GM12878 (cell line): ENCODE data around the gene ANKRD42. TPM values are rescaled to one million over a fixed set of nuclear protein-coding genes. Genes with fewer than 3 reads are reported as not detected.

Experiments
- ATF3 ChIP-seq: IDR thresholded peaks from 2 replicates; pipeline ENCODE4 v1.6.1; 2011; ENCODE audit warnings: low read depth, mild to moderate bottlenecking, low read length, moderate library complexity, borderline replicate concordance; ENCODE audit errors: extremely low read depth
- ATF7 ChIP-seq: fragments of 450-650 bp; IDR thresholded peaks from 2 replicates; pipeline ENCODE4 v1.6.1; 2016; ENCODE audit warnings: low read depth, mild to moderate bottlenecking
- BCL11A ChIP-seq: IDR thresholded peaks from 2 replicates; pipeline ENCODE4 v1.6.1; 2011; ENCODE audit warnings: low read depth, low read length
- CBX5 ChIP-seq: sonication (generic); IDR thresholded peaks from 2 replicates; pipeline ENCODE4 v1.6.1; 2016; ENCODE audit warnings: low read depth, moderate library complexity, mild to moderate bottlenecking, inconsistent platforms
- CEBPB ChIP-seq, 2 experiments: fragments of 150-350 bp in 1 of 2; IDR thresholded peaks; 2 replicates each; pipeline ENCODE4 v1.6.1; 2012 to 2014; ENCODE audit warnings: low read depth in 2 of 2, low read length in 2 of 2, borderline replicate concordance in 1 of 2, inconsistent platforms in 1 of 2
- ESRRA ChIP-seq: IDR thresholded peaks from 2 replicates; pipeline ENCODE4 v1.6.1; 2012; ENCODE audit warnings: mild to moderate bottlenecking, low read length, improper control_type of control experiment
- ETV6 ChIP-seq, 2 experiments: fragments of 450-650 bp in 1 of 2; IDR thresholded peaks in 1 of 2; conservative IDR thresholded peaks in 1 of 2; 2 replicates each; pipeline ENCODE4 v1.6.1; 2014; ENCODE audit warnings: antibody characterized with exemption in 1 of 2, borderline replicate concordance in 1 of 2, low read depth in 1 of 2, mild to moderate bottlenecking in 1 of 2, moderate library complexity in 1 of 2
- FOXM1 ChIP-seq: IDR thresholded peaks from 2 replicates; pipeline ENCODE4 v1.6.1; 2012; ENCODE audit warnings: low read depth, mild to moderate bottlenecking, inconsistent platforms, low read length, moderate library complexity
- IKZF2 ChIP-seq, 2 experiments: fragments of 450-650 bp; IDR thresholded peaks; 2 replicates each; pipeline ENCODE4 v1.6.1; 2017; ENCODE audit warnings: mild to moderate bottlenecking in 2 of 2, moderate library complexity in 2 of 2
- JUND ChIP-seq: IDR thresholded peaks from 2 replicates; pipeline ENCODE4 v1.6.1; 2012; ENCODE audit warnings: low read depth, mild to moderate bottlenecking, low read length, improper control_type of control experiment, moderate library complexity
- KAT2A ChIP-seq: conservative IDR thresholded peaks from 2 replicates; pipeline ENCODE4 v1.6.1; 2011; ENCODE audit warnings: low read depth, low read length; ENCODE audit not compliant: control insufficient read depth
- KLF5 ChIP-seq: fragments of 450-650 bp; IDR thresholded peaks from 2 replicates; pipeline ENCODE4 v1.6.1; 2014; ENCODE audit warnings: mild to moderate bottlenecking; ENCODE audit not compliant: partially characterized antibody
- MTA3 ChIP-seq: IDR thresholded peaks from 2 replicates; pipeline ENCODE4 v1.6.1; 2012; ENCODE audit warnings: low read length, inconsistent platforms, borderline replicate concordance
- NFYB ChIP-seq: IDR thresholded peaks from 2 replicates; pipeline ENCODE4 v1.6.1; 2011; ENCODE audit warnings: low read depth, mild to moderate bottlenecking, low read length, improper control_type of control experiment, moderate library complexity; ENCODE audit not compliant: insufficient read depth
- NR2C1 ChIP-seq: fragments of 450-650 bp; IDR thresholded peaks from 2 replicates; pipeline ENCODE4 v1.6.1; 2017; ENCODE audit warnings: antibody characterized with exemption, mild to moderate bottlenecking, moderate library complexity
- NRF1 ChIP-seq: conservative IDR thresholded peaks from 2 replicates; pipeline ENCODE4 v1.6.1; 2011; ENCODE audit warnings: mild to moderate bottlenecking, low read depth, low read length, improper control_type of control experiment
- POLR2A ChIP-seq: IDR thresholded peaks from 2 replicates; pipeline ENCODE4 v1.6.1; 2011; ENCODE audit warnings: low read depth, mild to moderate bottlenecking, low read length
- POLR2AphosphoS2 ChIP-seq: IDR thresholded peaks from 2 replicates; pipeline ENCODE4 v1.6.1; 2011; ENCODE audit warnings: low read depth, mild to moderate bottlenecking, low read length, improper control_type of control experiment, moderate library complexity
- RBBP5 ChIP-seq: fragments of 200-600 bp; sonication (generic); conservative IDR thresholded peaks from 2 replicates; pipeline ENCODE4 v1.6.1; 2016
- RCOR1 ChIP-seq: conservative IDR thresholded peaks from 2 replicates; pipeline ENCODE4 v1.6.1; 2012; ENCODE audit warnings: low read depth, low read length, improper control_type of control experiment
- SMAD5 ChIP-seq: IDR thresholded peaks from 2 replicates; pipeline ENCODE4 v1.6.1; 2016; ENCODE audit warnings: antibody characterized with exemption, low read depth
- SMARCA5 ChIP-seq: fragments of 450-650 bp; IDR thresholded peaks from 2 replicates; pipeline ENCODE4 v1.6.1; 2017; ENCODE audit warnings: mild to moderate bottlenecking
- SMC3 ChIP-seq: IDR thresholded peaks from 2 replicates; pipeline ENCODE4 v1.6.1; 2011; ENCODE audit warnings: low read length, improper control_type of control experiment, borderline replicate concordance
- YBX1 ChIP-seq: fragments of 450-650 bp; IDR thresholded peaks from 2 replicates; pipeline ENCODE4 v1.6.1; 2016; ENCODE audit warnings: antibody characterized with exemption
- polyA plus RNA-seq, 11 experiments: library from polyadenylated mRNA; depleted of rRNA in 4 of 11; unstranded in 6 of 11; stranded (reverse) in 5 of 11; fragments of >200 nt; fragmentation: Nextera tagmentation in 4 of 11; fragmentation: Illumina TruSeq in 1 of 11; extraction: Ambion mirVana in 4 of 11; extraction: Trizol in 1 of 11; gene quantifications; 1 replicate in 1 of 11; 2 replicates in 10 of 11; pipeline versions ENCODE4 v1.2.1 to v1.2.3, GENCODE V29; 2011 to 2016; ENCODE audit warnings: inconsistent platforms in 2 of 11, missing spikeins in 2 of 11, low read depth in 1 of 11
- total RNA-seq, 4 experiments: library from RNA; depleted of rRNA in 3 of 4; stranded (reverse); fragments of >200 nt in 3 of 4; fragmentation: Illumina TruSeq in 1 of 4; extraction: Trizol in 1 of 4; gene quantifications; 2 replicates each; pipeline versions ENCODE4 v1.2.1 to v1.2.3, GENCODE V29; 2013 to 2021
- TF ChIP-seq, protein P1 (sequence below): fragments of 450-650 bp; conservative IDR thresholded peaks from 2 replicates; pipeline ENCODE4 v1.6.1; 2017; ENCODE audit warnings: mild to moderate bottlenecking, moderate library complexity
- TF ChIP-seq, protein P2 (sequence below): fragments of 450-650 bp; formaldehyde crosslinking; IDR thresholded peaks from 2 replicates; pipeline ENCODE4 v1.5.0; 2022; ENCODE audit warnings: mild to moderate bottlenecking, missing genetic modification characterization

The ANKRD42 gene
- total and polyA plus RNA-seq, 10 of the 15 experiments (the other 5 are each of a cell fraction or from before 2014, with no cell fraction given) = 0.68 to 3.2 (median 2.0) TPM

GRCh38 chr11:83193315-83194280 lies at the start of gene ANKRD42 (continued):
- TF ChIP-seq SMAD5 = no peak
- TF ChIP-seq ATF3 = no peak
- TF ChIP-seq IKZF2 (IDR thresholded peaks at IDR 0.05) = peak; percentile 85
- no peak for TF ChIP-seq SMC3
- no peak for TF ChIP-seq NRF1
- TF ChIP-seq, protein P1, sequence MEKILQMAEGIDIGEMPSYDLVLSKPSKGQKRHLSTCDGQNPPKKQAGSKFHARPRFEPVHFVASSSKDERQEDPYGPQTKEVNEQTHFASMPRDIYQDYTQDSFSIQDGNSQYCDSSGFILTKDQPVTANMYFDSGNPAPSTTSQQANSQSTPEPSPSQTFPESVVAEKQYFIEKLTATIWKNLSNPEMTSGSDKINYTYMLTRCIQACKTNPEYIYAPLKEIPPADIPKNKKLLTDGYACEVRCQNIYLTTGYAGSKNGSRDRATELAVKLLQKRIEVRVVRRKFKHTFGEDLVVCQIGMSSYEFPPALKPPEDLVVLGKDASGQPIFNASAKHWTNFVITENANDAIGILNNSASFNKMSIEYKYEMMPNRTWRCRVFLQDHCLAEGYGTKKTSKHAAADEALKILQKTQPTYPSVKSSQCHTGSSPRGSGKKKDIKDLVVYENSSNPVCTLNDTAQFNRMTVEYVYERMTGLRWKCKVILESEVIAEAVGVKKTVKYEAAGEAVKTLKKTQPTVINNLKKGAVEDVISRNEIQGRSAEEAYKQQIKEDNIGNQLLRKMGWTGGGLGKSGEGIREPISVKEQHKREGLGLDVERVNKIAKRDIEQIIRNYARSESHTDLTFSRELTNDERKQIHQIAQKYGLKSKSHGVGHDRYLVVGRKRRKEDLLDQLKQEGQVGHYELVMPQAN = peak; percentile 98
- TF ChIP-seq ATF7 = peak; percentile 86
- peak in 1 of 2 experiments; percentile 90; a peak in 2 of 4 replicates for TF ChIP-seq ETV6 (conservative IDR thresholded peaks at IDR 0.05 in 1 of 2, IDR thresholded peaks at IDR 0.05 in 1 of 2; ENCODE audit: borderline replicate concordance in 1 of 2, low read depth in 1 of 2)
- TF ChIP-seq POLR2A = peak; percentile 69; the same call in 1 of the 2 replicates
- no peak; the same call in 1 of the 2 replicates for TF ChIP-seq FOXM1
- TF ChIP-seq, protein P2, sequence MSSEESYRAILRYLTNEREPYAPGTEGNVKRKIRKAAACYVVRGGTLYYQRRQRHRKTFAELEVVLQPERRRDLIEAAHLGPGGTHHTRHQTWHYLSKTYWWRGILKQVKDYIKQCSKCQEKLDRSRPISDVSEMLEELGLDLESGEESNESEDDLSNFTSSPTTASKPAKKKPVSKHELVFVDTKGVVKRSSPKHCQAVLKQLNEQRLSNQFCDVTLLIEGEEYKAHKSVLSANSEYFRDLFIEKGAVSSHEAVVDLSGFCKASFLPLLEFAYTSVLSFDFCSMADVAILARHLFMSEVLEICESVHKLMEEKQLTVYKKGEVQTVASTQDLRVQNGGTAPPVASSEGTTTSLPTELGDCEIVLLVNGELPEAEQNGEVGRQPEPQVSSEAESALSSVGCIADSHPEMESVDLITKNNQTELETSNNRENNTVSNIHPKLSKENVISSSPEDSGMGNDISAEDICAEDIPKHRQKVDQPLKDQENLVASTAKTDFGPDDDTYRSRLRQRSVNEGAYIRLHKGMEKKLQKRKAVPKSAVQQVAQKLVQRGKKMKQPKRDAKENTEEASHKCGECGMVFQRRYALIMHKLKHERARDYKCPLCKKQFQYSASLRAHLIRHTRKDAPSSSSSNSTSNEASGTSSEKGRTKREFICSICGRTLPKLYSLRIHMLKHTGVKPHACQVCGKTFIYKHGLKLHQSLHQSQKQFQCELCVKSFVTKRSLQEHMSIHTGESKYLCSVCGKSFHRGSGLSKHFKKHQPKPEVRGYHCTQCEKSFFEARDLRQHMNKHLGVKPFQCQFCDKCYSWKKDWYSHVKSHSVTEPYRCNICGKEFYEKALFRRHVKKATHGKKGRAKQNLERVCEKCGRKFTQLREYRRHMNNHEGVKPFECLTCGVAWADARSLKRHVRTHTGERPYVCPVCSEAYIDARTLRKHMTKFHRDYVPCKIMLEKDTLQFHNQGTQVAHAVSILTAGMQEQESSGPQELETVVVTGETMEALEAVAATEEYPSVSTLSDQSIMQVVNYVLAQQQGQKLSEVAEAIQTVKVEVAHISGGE = no peak
- TF ChIP-seq ESRRA = no peak
- TF ChIP-seq JUND = no peak
- no peak for TF ChIP-seq RCOR1
- peak; percentile 95 for TF ChIP-seq RBBP5
- TF ChIP-seq SMARCA5 = 0 out of 2 replicates have a peak, but pooled peaks have one; percentile 55
- no peak for TF ChIP-seq MTA3
- TF ChIP-seq CBX5 = 0 out of 2 replicates have a peak, but pooled peaks have one; percentile 13
- no peak for TF ChIP-seq BCL11A
- TF ChIP-seq KAT2A = no peak
- TF ChIP-seq YBX1 = no peak
- TF ChIP-seq NFYB = no peak
- TF ChIP-seq KLF5 = peak; percentile 86
- TF ChIP-seq CEBPB (IDR thresholded peaks at IDR 0.05; ENCODE audit: borderline replicate concordance in 1 of 2, low read depth in 2 of 2, low read length in 2 of 2) = no peak
- no peak for TF ChIP-seq POLR2AphosphoS2
- TF ChIP-seq NR2C1 = no peak
